Duodenal mucosa (tissue), 2 donors: ENCODE data around the gene GBE1.

Source experiments
- H3K27ac ChIP-seq: one replicate; pipeline ENCODE4 v1.7.0; 2013; ENCODE audit warnings: low read depth, low read length
- H3K27me3 ChIP-seq, 2 donors: one replicate each; pipeline ENCODE4 v1.7.0; 2013; ENCODE audit warnings: low read length in 2 of 2, control low read depth in 1 of 2; ENCODE audit not compliant: insufficient read depth in 2 of 2, control insufficient read depth in 1 of 2
- H3K36me3 ChIP-seq, 2 donors: one replicate each; pipeline ENCODE4 v1.7.0; 2013; ENCODE audit warnings: low read length in 2 of 2, control low read depth in 1 of 2; ENCODE audit not compliant: insufficient read depth in 2 of 2, control insufficient read depth in 1 of 2
- H3K4me1 ChIP-seq, 2 donors: one replicate each; pipeline ENCODE4 v1.7.0; 2013; ENCODE audit warnings: low read length in 2 of 2, control low read depth in 1 of 2; ENCODE audit not compliant: insufficient read depth in 2 of 2, control insufficient read depth in 1 of 2
- H3K4me3 ChIP-seq, 2 donors: one replicate each; pipeline ENCODE4 v1.7.0; 2013; ENCODE audit warnings: low read length in 2 of 2, low read depth in 1 of 2
- H3K9ac ChIP-seq, 2 donors: one replicate each; pipeline ENCODE4 v1.7.0; 2013; ENCODE audit warnings: low read length in 2 of 2, low read depth in 1 of 2
- H3K9me3 ChIP-seq, 2 donors: one replicate each; pipeline ENCODE4 v1.7.0; 2013; ENCODE audit warnings: low read length in 2 of 2, control low read depth in 1 of 2; ENCODE audit not compliant: control insufficient read depth in 1 of 2

GBE1 gene

GRCh38 chr3:81684751-81685395 lies 76.6 kb downstream of the GBE1 start:
- H3K9me3 ChIP-seq: no peaks in the 10 kb centered on the region
- no peaks in the 10 kb centered on the region for H3K36me3 ChIP-seq
- H3K27ac ChIP-seq: no peak overlapping the region
- no peak overlapping the region for H3K9ac ChIP-seq
- H3K27me3 ChIP-seq: no peaks in the 10 kb centered on the region
- no peak overlapping the region for H3K4me3 ChIP-seq
- peaks cover 0 to 6% of the 10 kb centered on the region in 2 donors for H3K4me1 ChIP-seq

- no peaks in the 10 kb centered on the region for H3K4me1 ChIP-seq
- no peaks in the 10 kb centered on the region for H3K27me3 ChIP-seq
- H3K27ac ChIP-seq: no peak overlapping the region
- H3K36me3 ChIP-seq: no peaks in the 10 kb centered on the region
- no peak overlapping the region for H3K4me3 ChIP-seq
- no peaks in the 10 kb centered on the region for H3K9me3 ChIP-seq
- H3K9ac ChIP-seq: no peak overlapping the region
These were observed 84.6 kb downstream of the GBE1 start for GRCh38 chr3:81676706-81677456.

DNA sequence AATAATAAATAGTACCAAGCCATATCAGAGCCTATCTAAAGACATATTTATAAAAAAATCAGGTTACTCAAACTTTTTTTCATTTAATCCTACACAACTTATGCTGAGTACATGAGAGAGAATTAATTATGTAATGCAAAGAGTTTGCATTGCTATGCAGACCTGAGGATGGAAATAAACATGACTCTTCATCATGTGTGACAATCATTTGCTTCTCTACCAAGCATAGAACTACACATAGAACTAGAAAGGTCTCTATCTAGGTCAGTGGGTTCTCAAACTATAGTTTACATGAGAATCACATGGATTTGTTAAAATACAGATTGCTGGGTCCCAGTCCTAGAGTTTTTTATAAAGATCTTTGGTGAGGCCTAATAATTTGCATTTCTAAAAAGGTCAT lies 86.8 kb downstream of the GBE1 start:
- Histone ChIP-seq H3K9me3 (no peaks in the 10 kb centered on the region), H3K4me1 (no peaks in the 10 kb centered on the region), H3K9ac (no peak overlapping the region), H3K27me3 (no peaks in the 10 kb centered on the region), H3K36me3 (no peaks in the 10 kb centered on the region), H3K4me3 (no peak overlapping the region), H3K27ac (no peak overlapping the region)

DNA sequence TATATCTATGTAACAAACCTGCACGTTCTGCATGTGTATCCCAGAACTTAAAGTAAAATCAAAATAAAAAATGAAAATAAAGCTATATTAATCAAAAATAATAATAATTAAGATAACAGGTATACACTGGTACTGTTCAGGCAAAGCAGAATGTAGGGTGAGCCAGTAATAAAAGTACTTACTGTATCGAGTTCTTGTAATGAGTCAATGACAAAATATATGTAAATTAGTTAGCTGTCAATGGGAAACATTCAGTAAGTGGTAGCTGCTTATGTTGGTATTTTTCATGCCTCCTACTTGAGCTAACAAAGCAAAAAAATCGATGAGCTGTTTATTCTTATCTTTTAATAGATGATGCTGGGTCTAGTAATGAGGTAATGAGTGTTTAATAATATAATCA lies 93.2 kb downstream of the GBE1 start:
- Histone ChIP-seq H3K9ac (no peak overlapping the region), H3K27ac (no peak overlapping the region), H3K36me3 (no peaks in the 10 kb centered on the region), H3K4me3 (no peak overlapping the region), H3K27me3 (no peaks in the 10 kb centered on the region), H3K4me1 (no peaks in the 10 kb centered on the region), H3K9me3 (no peaks in the 10 kb centered on the region)

DNA sequence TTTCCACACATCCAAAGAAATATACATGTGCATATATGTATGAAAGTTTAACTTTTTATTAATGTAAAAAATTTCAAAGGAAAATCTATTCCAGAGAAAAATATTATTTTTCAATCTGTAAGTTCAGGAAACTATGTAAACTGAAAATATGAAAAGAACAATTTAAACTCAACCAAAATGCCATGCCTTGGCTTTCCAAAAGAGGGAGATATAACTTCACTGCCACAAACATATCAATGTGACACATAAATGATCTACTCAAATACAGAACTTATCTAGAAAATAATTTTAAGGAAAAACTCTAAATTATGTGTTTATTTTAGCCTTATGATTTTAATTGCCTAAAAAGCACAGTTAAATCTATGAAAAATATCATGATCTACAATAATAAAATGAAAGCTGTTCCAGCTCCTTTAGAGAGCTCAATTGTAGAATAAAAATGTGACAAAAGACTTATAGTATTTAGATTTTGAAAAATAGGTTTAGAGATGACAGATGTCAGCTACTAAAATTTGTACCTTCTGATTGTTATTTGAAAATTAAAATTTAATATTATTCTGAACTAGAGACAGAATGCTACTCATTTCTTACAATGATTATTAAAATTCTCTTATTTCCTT lies 94.8 kb downstream of the GBE1 start:
- Histone ChIP-seq H3K9ac (no peak overlapping the region), H3K36me3 (no peaks in the 10 kb centered on the region), H3K27ac (no peak overlapping the region), H3K4me3 (no peak overlapping the region), H3K4me1 (no peaks in the 10 kb centered on the region), H3K27me3 (no peaks in the 10 kb centered on the region), H3K9me3 (no peaks in the 10 kb centered on the region)

DNA sequence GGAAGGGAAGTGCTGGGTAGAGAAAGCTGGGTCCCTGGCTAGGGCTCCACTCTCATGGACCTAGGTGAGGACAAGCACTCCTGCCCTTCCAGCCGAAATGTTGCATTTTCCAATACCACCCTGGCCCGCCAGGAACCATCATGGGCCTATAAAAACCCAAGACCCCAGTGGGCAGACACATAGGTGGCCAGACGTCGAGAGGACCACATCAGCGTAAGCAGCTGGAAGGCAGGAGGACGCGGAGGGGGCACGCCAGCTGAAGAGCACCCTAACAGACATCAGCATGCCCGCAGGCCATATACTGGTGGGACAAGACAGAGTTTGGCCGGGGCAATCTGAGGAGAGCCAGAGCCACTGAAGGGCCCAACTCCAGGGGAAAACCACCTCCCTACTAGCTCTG lies 98.3 kb downstream of the GBE1 start:
- Histone ChIP-seq H3K36me3 (no peaks in the 10 kb centered on the region), H3K27ac (no peak overlapping the region), H3K9ac (no peak overlapping the region), H3K9me3 (no peaks in the 10 kb centered on the region), H3K4me1 (no peaks in the 10 kb centered on the region), H3K27me3 (no peaks in the 10 kb centered on the region), H3K4me3 (no peak overlapping the region)

- Histone ChIP-seq H3K27ac (no peak overlapping the region), H3K27me3 (no peaks in the 10 kb centered on the region), H3K9ac (no peak overlapping the region), H3K9me3 (no peaks in the 10 kb centered on the region), H3K36me3 (no peaks in the 10 kb centered on the region), H3K4me3 (no peak overlapping the region), H3K4me1 (no peaks in the 10 kb centered on the region)
These were observed 101.4 kb downstream of the GBE1 start for GRCh38 chr3:81660036-81660435.

DNA sequence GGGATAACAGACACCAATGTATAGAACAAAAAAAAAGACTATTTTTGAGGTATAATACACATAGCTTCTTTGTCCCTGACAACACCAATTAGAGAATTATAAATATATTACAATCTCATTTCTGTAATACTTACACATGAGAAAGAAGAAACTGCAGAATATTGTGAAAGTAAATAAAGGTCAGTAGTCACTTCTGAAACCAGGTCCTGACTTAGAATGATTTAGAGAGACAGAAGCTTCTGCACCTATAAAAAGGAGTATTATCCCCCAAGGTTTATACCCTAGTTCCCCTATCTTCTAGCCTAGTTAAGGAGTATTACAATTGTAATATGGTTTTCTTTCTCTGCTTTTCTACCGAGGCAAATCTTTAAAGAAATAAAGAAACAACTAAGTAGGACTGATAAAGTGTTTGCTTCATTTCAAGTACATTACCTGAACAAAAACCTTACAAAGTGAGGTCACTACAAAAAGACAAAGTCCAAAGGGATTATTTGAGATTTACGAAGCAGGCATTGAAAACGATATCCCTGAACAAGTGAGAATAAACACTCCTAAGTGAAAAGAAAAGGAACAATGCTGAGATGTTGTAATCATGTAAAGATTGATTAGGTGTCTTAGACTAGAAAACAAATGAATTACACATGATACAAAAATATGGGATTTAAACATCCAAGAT lies 103.0 kb downstream of the GBE1 start:
- Histone ChIP-seq H3K27me3 (no peaks in the 10 kb centered on the region), H3K36me3 (no peaks in the 10 kb centered on the region), H3K4me3 (no peak overlapping the region), H3K27ac (no peak overlapping the region), H3K9me3 (no peaks in the 10 kb centered on the region), H3K4me1 (no peaks in the 10 kb centered on the region), H3K9ac (no peak overlapping the region)

DNA sequence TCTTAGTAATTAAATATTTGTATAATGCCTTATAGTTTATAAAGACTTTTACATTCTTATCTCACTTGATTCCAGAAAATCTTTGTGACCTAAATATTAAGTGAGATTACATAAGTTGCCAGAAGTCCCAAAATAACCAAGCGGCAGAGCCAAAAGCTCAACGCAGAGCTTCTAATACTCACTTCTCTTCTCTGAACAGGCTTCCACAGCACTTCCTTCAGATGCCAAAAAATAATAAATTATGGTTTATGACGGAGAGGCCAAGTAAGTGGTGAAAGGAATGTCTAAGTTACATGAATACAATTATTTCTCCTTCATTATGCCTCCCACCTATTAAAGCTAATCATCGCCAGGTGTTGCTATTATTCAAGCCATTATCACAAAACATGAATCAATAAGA lies 110.3 kb downstream of the GBE1 start:
- Histone ChIP-seq H3K9me3 (no peaks in the 10 kb centered on the region), H3K4me3 (no peak overlapping the region), H3K36me3 (no peaks in the 10 kb centered on the region), H3K9ac (no peak overlapping the region), H3K27ac (no peak overlapping the region), H3K4me1 (no peaks in the 10 kb centered on the region), H3K27me3 (no peaks in the 10 kb centered on the region)

GRCh38 chr3:81650187-81650586 lies 111.3 kb downstream of the GBE1 start:
- H3K27me3 ChIP-seq: no peaks in the 10 kb centered on the region
- no peaks in the 10 kb centered on the region for H3K36me3 ChIP-seq
- no peak overlapping the region for H3K9ac ChIP-seq
- H3K4me1 ChIP-seq: no peaks in the 10 kb centered on the region
- no peaks in the 10 kb centered on the region for H3K9me3 ChIP-seq
- no peak overlapping the region for H3K27ac ChIP-seq
- no peak overlapping the region for H3K4me3 ChIP-seq
